GM12878 (cell line): ENCODE measurements around the gene STEAP2. TPM values are rescaled to one million over a fixed set of nuclear protein-coding genes. Genes with fewer than 3 reads are reported as not detected.

ENCODE experiments used
- ATAC-seq: fragments of 200-7000 bp; cut with Tn5 transposase; 3 replicates; pipeline ENCODE4 v1.9.1; 2020; ENCODE audit warnings: mild to moderate bottlenecking, moderate library complexity
- BruUV-seq: library from RNA; stranded (reverse); fragments of 400-500 nt; replicated peaks from 2 replicates; lab custom pipeline; 2021; lab: Mats Ljungman, UMichigan
- CTCF ChIA-PET: fragments of 300-600 bp; sonication (Branson Sonifier 250); formaldehyde crosslinking; extraction: SDS; loops from one replicate; lab custom pipeline; 2021; ENCODE audit warnings: inconsistent platforms; lab: Yijun Ruan, JAX
- POLR2A ChIA-PET: fragments of 350-600 bp; formaldehyde crosslinking; extraction: SDS; loops from one replicate; lab custom pipeline; 2021; ENCODE audit warnings: inconsistent platforms; lab: Charles Lee
- RAD21 ChIA-PET: fragments of 300-600 bp; sonication (Branson Sonifier 250); formaldehyde crosslinking; loops from one replicate; lab custom pipeline; 2023; ENCODE audit warnings: antibody characterized with exemption; ENCODE audit not compliant: unreplicated experiment; lab: Charles Lee
- SMC1A ChIA-PET: fragments of 300-600 bp; sonication (Branson Sonifier 250); formaldehyde crosslinking; loops from one replicate; lab custom pipeline; 2023; ENCODE audit not compliant: unreplicated experiment, uncharacterized antibody; lab: Charles Lee
- DNase-seq: peaks from one replicate; pipeline ENCODE4 v3.0.0-alpha.2; 2011; ENCODE audit warnings: low read depth, low spot score
- FAIRE-seq: peaks from 3 replicates; lab custom pipeline; 2011; peaks lifted over from hg19 to GRCh38; lab: Jason Lieb, UNC
- H2AFZ ChIP-seq: 2 replicates; pipeline ENCODE4 v1.6.0; 2011; ENCODE audit warnings: low read depth, low read length, control low read depth; ENCODE audit not compliant: control insufficient read depth
- H3K27ac ChIP-seq: 2 replicates; pipeline ENCODE4 v1.5.1; 2011; ENCODE audit warnings: control low read depth; ENCODE audit not compliant: control insufficient read depth, insufficient read depth
- H3K27me3 ChIP-seq, 2 experiments: replicated peaks in 1 of 2; 2 replicates each; pipeline versions ENCODE4 v1.6.0 to v1.6.1; 2011; ENCODE audit warnings: low read length in 1 of 2; ENCODE audit not compliant: control insufficient read depth in 2 of 2, insufficient read depth in 2 of 2
- H3K36me3 ChIP-seq, 2 experiments: 2 replicates each; pipeline ENCODE4 v1.5.1; 2011; ENCODE audit warnings: low read length in 1 of 2; ENCODE audit not compliant: control insufficient read depth in 2 of 2, insufficient read depth in 2 of 2
- H3K4me1 ChIP-seq: 2 replicates; pipeline ENCODE4 v1.6.1; 2011; ENCODE audit warnings: mild to moderate bottlenecking, low read length, moderate library complexity, mixed read lengths; ENCODE audit not compliant: control insufficient read depth, insufficient read depth
- H3K4me2 ChIP-seq: 2 replicates; pipeline ENCODE4 v1.6.0; 2011; ENCODE audit warnings: control low read depth; ENCODE audit not compliant: control insufficient read depth, insufficient read depth
- H3K4me3 ChIP-seq: fragments of 200-600 bp; sonication (generic); 2 replicates; pipeline ENCODE4 v1.5.1; 2016
- H3K79me2 ChIP-seq: 2 replicates; pipeline ENCODE4 v1.6.0; 2011; ENCODE audit warnings: low read length; ENCODE audit not compliant: control insufficient read depth, insufficient read depth
- H3K9ac ChIP-seq: 2 replicates; pipeline ENCODE4 v1.8.0; 2011; ENCODE audit warnings: low read length, control low read depth, mixed read lengths; ENCODE audit not compliant: control insufficient read depth, insufficient read depth
- H3K9me3 ChIP-seq: replicated peaks from 3 replicates; pipeline ENCODE4 v1.5.1; 2011; ENCODE audit warnings: mild to moderate bottlenecking, low read length; ENCODE audit not compliant: control insufficient read depth, insufficient read depth
- H4K20me1 ChIP-seq: 2 replicates; pipeline ENCODE4 v1.6.0; 2011; ENCODE audit not compliant: control insufficient read depth, insufficient read depth
- EP300 ChIP-seq, 2 experiments: fragments of 150-350 bp in 1 of 2; IDR thresholded peaks; 2 replicates each; pipeline ENCODE4 v1.6.1; 2011 to 2012; ENCODE audit warnings: low read depth in 2 of 2, low read length in 2 of 2, borderline replicate concordance in 1 of 2, improper control_type of control experiment in 1 of 2, inconsistent platforms in 1 of 2; ENCODE audit not compliant: control insufficient read depth in 1 of 2
- GABPA ChIP-seq: IDR thresholded peaks from 2 replicates; pipeline ENCODE4 v1.6.1; 2014; ENCODE audit warnings: antibody characterized with exemption, low read depth, mild to moderate bottlenecking, inconsistent platforms
- IKZF1 ChIP-seq: fragments of 450-650 bp; conservative IDR thresholded peaks from 2 replicates; pipeline ENCODE4 v1.6.1; 2017; ENCODE audit warnings: antibody characterized with exemption, mild to moderate bottlenecking
- KAT2A ChIP-seq: conservative IDR thresholded peaks from 2 replicates; pipeline ENCODE4 v1.6.1; 2011; ENCODE audit warnings: low read depth, low read length; ENCODE audit not compliant: control insufficient read depth
- NR2F1 ChIP-seq: fragments of 450-650 bp; conservative IDR thresholded peaks from 2 replicates; pipeline ENCODE4 v1.6.1; 2017; ENCODE audit warnings: mild to moderate bottlenecking
- POLR2A ChIP-seq: IDR thresholded peaks from 2 replicates; pipeline ENCODE4 v1.6.1; 2011; ENCODE audit warnings: low read depth, mild to moderate bottlenecking, low read length
- RBBP5 ChIP-seq: fragments of 200-600 bp; sonication (generic); conservative IDR thresholded peaks from 2 replicates; pipeline ENCODE4 v1.6.1; 2016
- RCOR1 ChIP-seq: conservative IDR thresholded peaks from 2 replicates; pipeline ENCODE4 v1.6.1; 2012; ENCODE audit warnings: low read depth, low read length, improper control_type of control experiment
- SMAD1 ChIP-seq: fragments of 450-650 bp; IDR thresholded peaks from 2 replicates; pipeline ENCODE4 v1.6.1; 2018; ENCODE audit warnings: mild to moderate bottlenecking, low read depth; ENCODE audit not compliant: partially characterized antibody
- SREBF1 ChIP-seq: IDR thresholded peaks from 2 replicates; pipeline ENCODE4 v1.6.1; 2012; ENCODE audit warnings: mild to moderate bottlenecking, low read length
- WGBS: methylation state at CpG from one replicate; pipeline ENCODE4 v1.1.6; 2016; ENCODE audit warnings: low lambda C conversion rate; ENCODE audit not compliant: insufficient replicate concordance, insufficient coverage; ENCODE audit errors: missing lambda C conversion rate; 5-methylcytosine and 5-hydroxymethylcytosine counted together
- in situ Hi-C: fragments of 300-500 bp; cut with MboI; formaldehyde crosslinking; loops from 9 replicates; pipeline ENCODE4 v1.14.3; 2018; ENCODE audit warnings: mixed read lengths
- intact Hi-C: fragments of 100-400 bp; cut with micrococcal nuclease; formaldehyde crosslinking; loops from one replicate; pipeline ENCODE4 v1.14.2; 2022; ENCODE audit not compliant: unreplicated experiment
- polyA plus RNA-seq, 11 experiments: library from polyadenylated mRNA; depleted of rRNA in 4 of 11; unstranded in 6 of 11; stranded (reverse) in 5 of 11; fragments of >200 nt; fragmentation: Nextera tagmentation in 4 of 11; fragmentation: Illumina TruSeq in 1 of 11; extraction: Ambion mirVana in 4 of 11; extraction: Trizol in 1 of 11; gene quantifications; 1 replicate in 1 of 11; 2 replicates in 10 of 11; pipeline versions ENCODE4 v1.2.1 to v1.2.3, GENCODE V29; 2011 to 2016; ENCODE audit warnings: inconsistent platforms in 2 of 11, missing spikeins in 2 of 11, low read depth in 1 of 11
- total RNA-seq, 4 experiments: library from RNA; depleted of rRNA in 3 of 4; stranded (reverse); fragments of >200 nt in 3 of 4; fragmentation: Illumina TruSeq in 1 of 4; extraction: Trizol in 1 of 4; gene quantifications; 2 replicates each; pipeline versions ENCODE4 v1.2.1 to v1.2.3, GENCODE V29; 2013 to 2021
- TF ChIP-seq, protein P1 (sequence below): fragments of 450-650 bp; IDR thresholded peaks from 2 replicates; pipeline ENCODE4 v1.6.1; 2016; ENCODE audit warnings: mild to moderate bottlenecking, moderate library complexity, borderline replicate concordance
- TF ChIP-seq, protein P2 (sequence below): IDR thresholded peaks from 2 replicates; pipeline ENCODE4 v1.6.1; 2012; ENCODE audit warnings: low read depth, low read length, improper control_type of control experiment
- TF ChIP-seq, protein P3 (sequence below): fragments of 150-350 bp; IDR thresholded peaks from 2 replicates; pipeline ENCODE4 v1.6.1; 2014; ENCODE audit warnings: mild to moderate bottlenecking, low read depth, low read length
- TF ChIP-seq, protein P4 (sequence below): IDR thresholded peaks from 2 replicates; pipeline ENCODE4 v1.6.1; 2011; ENCODE audit warnings: borderline replicate concordance, low read depth, mild to moderate bottlenecking, moderate library complexity, low read length; ENCODE audit not compliant: insufficient read depth, poor library complexity, severe bottlenecking

Gene STEAP2
- total and polyA plus RNA-seq, 10 of the 15 experiments (the other 5 are each of a cell fraction or from before 2014, with no cell fraction given) = 0.64 to 17.6 (median 1.8) TPM

DNA sequence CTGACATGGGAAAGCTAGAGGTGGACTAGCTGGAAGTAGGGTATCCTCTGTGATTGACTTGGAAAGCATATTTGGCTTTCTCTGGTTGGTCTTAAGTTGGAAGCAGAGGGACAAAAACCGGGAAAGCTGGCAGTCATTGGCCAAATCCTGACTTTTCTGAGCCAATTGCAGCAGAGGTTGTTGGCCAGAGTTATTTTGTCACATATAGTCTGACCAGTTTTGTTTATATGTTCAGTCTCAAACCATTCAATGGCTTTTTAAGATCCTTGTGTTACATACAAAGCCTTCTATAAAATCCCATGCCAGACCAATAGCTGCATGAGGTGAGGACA is 39.7 kb downstream of the STEAP2 start:
- CTCF ChIA-PET = interaction anchor here (1.0 to 2.8 kb wide), 5 partner anchors 9 to 97 kb away, joined by 3 to 20 read pairs (median 5); partner anchors contain the start of gene STEAP1

More for the DNA sequence above, 39.7 kb downstream of the STEAP2 start:
- Histone ChIP-seq H4K20me1 (no peaks in the 10 kb centered on the region), H3K27me3 (peaks cover 0 to 4% of the 10 kb centered on the region in 2 experiments; a peak in 1 of 4 replicates), H3K9me3 (no peaks in the 10 kb centered on the region), H3K79me2 (no peaks in the 10 kb centered on the region), H2AFZ (no peak overlapping the region), H3K4me2 (no peak overlapping the region), H3K4me3 (no peak overlapping the region), H3K4me1 (no peaks in the 10 kb centered on the region), H3K9ac (no peak overlapping the region), H3K36me3 (no peaks in the 10 kb centered on the region), H3K27ac (no peak overlapping the region)
- DNase-seq (no peak), FAIRE-seq (no peak), ATAC-seq (no peak)
- ChIA-PET SMC1A (interaction anchor here (0.9 to 3.6 kb wide), 13 partner anchors 9 to 176 kb away, joined by 3 to 21 read pairs (median 6); no protein-coding TSS in a partner anchor), RAD21 (interaction anchor here (0.8 to 2.3 kb wide), 9 partner anchors 9 to 98 kb away, joined by 3 to 8 read pairs (median 3); partner anchors contain the start of gene STEAP1), POLR2A (interaction anchor here (0.5 to 2.1 kb wide), 6 partner anchors 9 to 98 kb away, joined by 3 to 9 read pairs (median 6); partner anchors contain the start of gene STEAP2)
- no peak for TF ChIP-seq IKZF1
- TF ChIP-seq SMAD1 = no peak
- no peak for TF ChIP-seq GABPA
- TF ChIP-seq POLR2A = no peak
- no peak for TF ChIP-seq SREBF1
- TF ChIP-seq NR2F1 = no peak
- no peak for TF ChIP-seq RCOR1
- TF ChIP-seq RBBP5 = no peak
- TF ChIP-seq, protein P1, sequence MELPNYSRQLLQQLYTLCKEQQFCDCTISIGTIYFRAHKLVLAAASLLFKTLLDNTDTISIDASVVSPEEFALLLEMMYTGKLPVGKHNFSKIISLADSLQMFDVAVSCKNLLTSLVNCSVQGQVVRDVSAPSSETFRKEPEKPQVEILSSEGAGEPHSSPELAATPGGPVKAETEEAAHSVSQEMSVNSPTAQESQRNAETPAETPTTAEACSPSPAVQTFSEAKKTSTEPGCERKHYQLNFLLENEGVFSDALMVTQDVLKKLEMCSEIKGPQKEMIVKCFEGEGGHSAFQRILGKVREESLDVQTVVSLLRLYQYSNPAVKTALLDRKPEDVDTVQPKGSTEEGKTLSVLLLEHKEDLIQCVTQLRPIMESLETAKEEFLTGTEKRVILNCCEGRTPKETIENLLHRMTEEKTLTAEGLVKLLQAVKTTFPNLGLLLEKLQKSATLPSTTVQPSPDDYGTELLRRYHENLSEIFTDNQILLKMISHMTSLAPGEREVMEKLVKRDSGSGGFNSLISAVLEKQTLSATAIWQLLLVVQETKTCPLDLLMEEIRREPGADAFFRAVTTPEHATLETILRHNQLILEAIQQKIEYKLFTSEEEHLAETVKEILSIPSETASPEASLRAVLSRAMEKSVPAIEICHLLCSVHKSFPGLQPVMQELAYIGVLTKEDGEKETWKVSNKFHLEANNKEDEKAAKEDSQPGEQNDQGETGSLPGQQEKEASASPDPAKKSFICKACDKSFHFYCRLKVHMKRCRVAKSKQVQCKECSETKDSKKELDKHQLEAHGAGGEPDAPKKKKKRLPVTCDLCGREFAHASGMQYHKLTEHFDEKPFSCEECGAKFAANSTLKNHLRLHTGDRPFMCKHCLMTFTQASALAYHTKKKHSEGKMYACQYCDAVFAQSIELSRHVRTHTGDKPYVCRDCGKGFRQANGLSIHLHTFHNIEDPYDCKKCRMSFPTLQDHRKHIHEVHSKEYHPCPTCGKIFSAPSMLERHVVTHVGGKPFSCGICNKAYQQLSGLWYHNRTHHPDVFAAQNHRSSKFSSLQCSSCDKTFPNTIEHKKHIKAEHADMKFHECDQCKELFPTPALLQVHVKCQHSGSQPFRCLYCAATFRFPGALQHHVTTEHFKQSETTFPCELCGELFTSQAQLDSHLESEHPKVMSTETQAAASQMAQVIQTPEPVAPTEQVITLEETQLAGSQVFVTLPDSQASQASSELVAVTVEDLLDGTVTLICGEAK = no peak
- TF ChIP-seq KAT2A = no peak
- no peak for TF ChIP-seq EP300 (IDR thresholded peaks at IDR 0.05; ENCODE audit: borderline replicate concordance in 1 of 2, control insufficient read depth in 1 of 2, low read depth in 2 of 2, low read length in 2 of 2)
- TF ChIP-seq, protein P2, sequence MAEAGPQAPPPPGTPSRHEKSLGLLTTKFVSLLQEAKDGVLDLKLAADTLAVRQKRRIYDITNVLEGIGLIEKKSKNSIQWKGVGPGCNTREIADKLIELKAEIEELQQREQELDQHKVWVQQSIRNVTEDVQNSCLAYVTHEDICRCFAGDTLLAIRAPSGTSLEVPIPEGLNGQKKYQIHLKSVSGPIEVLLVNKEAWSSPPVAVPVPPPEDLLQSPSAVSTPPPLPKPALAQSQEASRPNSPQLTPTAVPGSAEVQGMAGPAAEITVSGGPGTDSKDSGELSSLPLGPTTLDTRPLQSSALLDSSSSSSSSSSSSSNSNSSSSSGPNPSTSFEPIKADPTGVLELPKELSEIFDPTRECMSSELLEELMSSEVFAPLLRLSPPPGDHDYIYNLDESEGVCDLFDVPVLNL = no peak
- TF ChIP-seq, protein P3, sequence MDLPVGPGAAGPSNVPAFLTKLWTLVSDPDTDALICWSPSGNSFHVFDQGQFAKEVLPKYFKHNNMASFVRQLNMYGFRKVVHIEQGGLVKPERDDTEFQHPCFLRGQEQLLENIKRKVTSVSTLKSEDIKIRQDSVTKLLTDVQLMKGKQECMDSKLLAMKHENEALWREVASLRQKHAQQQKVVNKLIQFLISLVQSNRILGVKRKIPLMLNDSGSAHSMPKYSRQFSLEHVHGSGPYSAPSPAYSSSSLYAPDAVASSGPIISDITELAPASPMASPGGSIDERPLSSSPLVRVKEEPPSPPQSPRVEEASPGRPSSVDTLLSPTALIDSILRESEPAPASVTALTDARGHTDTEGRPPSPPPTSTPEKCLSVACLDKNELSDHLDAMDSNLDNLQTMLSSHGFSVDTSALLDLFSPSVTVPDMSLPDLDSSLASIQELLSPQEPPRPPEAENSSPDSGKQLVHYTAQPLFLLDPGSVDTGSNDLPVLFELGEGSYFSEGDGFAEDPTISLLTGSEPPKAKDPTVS = no peak
- TF ChIP-seq, protein P4, sequence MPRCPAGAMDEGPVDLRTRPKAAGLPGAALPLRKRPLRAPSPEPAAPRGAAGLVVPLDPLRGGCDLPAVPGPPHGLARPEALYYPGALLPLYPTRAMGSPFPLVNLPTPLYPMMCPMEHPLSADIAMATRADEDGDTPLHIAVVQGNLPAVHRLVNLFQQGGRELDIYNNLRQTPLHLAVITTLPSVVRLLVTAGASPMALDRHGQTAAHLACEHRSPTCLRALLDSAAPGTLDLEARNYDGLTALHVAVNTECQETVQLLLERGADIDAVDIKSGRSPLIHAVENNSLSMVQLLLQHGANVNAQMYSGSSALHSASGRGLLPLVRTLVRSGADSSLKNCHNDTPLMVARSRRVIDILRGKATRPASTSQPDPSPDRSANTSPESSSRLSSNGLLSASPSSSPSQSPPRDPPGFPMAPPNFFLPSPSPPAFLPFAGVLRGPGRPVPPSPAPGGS = no peak
- intact Hi-C loops = no loop called here
- in situ Hi-C loops = no loop called here
- no TSS peak for BruUV-seq
- 14% methylated on average over 1 of the region's 1 CpG for WGBS
